OCI-LY3 (cell line): ENCODE data around the gene STPG1.

Experiments used
- CTCF ChIP-seq: fragments of 200-600, 300-600 bp; sonication (generic); IDR thresholded peaks from 2 replicates; pipeline ENCODE4 v1.5.1; 2014; ENCODE audit warnings: antibody characterized with exemption, low read length, low read depth
- EZH2phosphoT487 ChIP-seq: fragments of 200-600 bp; shearing (Covaris generic); IDR thresholded peaks from 2 replicates; pipeline ENCODE4 v1.6.1; 2018; ENCODE audit warnings: antibody characterized with exemption, mixed run types, low read depth

- TF ChIP-seq CTCF: 0 out of 2 replicates have a peak, but pooled peaks have one; percentile 20
- TF ChIP-seq EZH2phosphoT487: no peak
Measured at GRCh38 chr1:24308365-24309015, 105.1 kb downstream of the STPG1 start.
